Measurements from ENCODE around the gene MCM5. TPM values are rescaled to one million over a fixed set of nuclear protein-coding genes. Genes with fewer than 3 reads are reported as not detected.
"Not testable (repeated sequence)": the region's sequence is repeated elsewhere in the genome, so short reads cannot be mapped to it uniquely, and the experiment has no call there.

Gene MCM5
- total RNA-seq, 1 donor: 31.5 TPM

DNA sequence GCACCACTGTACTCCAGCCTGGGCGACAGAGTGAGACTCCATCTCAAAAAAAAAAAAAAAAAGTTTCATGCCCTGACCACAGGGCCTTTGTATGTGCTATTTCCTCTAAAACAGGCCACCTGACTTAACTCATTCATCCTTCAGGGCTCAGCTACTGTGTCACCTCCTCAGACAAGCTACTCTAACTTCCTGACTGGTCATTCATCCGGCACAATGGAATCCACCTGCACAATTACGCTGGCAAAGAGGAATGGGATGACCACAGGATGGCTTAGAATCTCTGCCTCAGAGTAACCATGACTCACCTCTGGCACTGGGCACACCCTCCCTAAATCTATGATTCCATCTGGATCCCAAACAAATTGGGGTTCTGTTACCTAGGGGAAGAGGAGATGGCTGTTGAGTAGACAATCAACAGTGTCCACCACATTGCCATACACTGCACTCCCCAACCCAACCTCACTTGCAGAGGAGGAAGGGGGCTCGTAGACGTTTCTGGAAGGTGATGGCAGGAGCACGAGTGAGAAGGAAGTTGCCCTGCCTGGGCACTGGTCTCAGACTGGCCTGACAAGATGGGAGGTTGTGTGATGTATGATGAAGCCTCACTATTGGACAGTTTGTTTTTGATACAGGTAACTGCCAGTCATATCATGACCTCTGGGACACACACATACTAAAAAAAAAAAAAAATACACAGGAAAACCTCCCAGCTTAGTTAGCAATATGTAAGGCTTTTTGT is 41.9 kb upstream of the MCM5 start:
- TF ChIP-seq, protein P1, sequence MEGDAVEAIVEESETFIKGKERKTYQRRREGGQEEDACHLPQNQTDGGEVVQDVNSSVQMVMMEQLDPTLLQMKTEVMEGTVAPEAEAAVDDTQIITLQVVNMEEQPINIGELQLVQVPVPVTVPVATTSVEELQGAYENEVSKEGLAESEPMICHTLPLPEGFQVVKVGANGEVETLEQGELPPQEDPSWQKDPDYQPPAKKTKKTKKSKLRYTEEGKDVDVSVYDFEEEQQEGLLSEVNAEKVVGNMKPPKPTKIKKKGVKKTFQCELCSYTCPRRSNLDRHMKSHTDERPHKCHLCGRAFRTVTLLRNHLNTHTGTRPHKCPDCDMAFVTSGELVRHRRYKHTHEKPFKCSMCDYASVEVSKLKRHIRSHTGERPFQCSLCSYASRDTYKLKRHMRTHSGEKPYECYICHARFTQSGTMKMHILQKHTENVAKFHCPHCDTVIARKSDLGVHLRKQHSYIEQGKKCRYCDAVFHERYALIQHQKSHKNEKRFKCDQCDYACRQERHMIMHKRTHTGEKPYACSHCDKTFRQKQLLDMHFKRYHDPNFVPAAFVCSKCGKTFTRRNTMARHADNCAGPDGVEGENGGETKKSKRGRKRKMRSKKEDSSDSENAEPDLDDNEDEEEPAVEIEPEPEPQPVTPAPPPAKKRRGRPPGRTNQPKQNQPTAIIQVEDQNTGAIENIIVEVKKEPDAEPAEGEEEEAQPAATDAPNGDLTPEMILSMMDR (IDR thresholded peaks at IDR 0.05; ENCODE audit: insufficient read depth, low read depth, low read length): no peak
- no peak for DNase-seq (ENCODE audit: low read depth)

DNA sequence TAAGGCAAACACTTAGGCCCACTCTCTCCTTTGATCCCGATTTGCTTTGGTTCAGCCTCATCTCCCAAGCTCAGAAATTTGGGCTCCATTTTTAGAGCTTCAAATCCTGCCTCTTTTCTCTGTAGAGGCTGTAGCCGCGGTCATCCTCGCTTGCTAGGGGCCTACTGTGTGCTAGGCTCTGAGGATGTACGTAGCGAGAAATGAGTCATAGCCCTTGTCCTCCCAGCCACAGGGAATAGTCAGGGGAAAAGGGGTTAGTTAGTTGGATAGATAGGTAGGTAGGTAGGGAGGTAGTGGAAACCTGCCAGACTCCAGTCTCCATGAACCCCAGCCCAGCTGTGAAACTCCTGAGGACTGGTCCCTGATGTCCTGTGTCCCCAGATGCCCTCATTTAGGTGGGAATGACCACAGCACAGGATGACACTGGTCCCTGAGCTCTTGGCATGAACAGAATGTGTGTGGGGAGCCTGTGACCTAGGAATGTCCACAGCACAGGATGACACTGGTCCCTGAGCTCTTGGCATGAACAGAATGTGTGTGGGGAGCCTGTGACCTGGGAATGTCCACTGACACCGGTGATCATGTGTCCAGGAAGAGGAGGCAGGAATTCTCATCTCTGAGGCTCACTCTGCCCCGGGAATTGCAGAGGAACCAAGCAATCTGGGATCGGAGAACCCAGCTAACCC is 40.4 kb upstream of the MCM5 start:
- no peak overlapping the region for H3K4me3 ChIP-seq (ENCODE audit: low read depth, low read length)
- DNase-seq (ENCODE audit: low read depth): no peak
- TF ChIP-seq, protein P1 (IDR thresholded peaks at IDR 0.05; ENCODE audit: insufficient read depth, low read depth, low read length): no peak

More for the DNA sequence above, 41.9 kb upstream of the MCM5 start:
- H3K4me3 ChIP-seq (ENCODE audit: low read depth, low read length): no peak overlapping the region

DNA sequence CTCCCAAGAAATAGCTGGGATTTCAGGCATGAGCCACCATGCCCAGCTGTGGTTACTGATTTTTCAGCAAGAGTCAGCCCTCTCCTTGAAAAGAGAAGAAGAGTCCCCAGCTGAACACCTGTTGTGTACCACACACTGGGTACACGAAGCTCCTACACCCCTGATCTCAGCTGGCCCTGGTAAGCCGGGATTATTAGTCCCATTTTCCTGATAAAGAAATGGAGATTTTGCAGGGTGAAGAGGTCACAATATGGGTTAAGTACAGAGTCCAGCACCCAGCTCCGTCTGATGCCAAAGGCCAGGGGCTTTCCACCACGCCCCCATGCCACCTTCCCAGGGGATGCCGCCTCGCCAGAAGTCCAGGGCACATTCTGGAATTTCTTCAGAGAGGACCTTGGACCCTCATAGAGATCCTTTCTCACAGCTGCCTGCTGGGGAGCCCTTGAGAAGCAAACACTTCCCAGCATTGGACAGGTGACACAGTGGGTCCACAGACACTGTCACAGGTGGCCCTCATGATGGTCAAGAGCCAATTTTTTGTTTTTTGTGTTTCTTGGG is 38.9 kb upstream of the MCM5 start:
- TF ChIP-seq, protein P1 (IDR thresholded peaks at IDR 0.05; ENCODE audit: insufficient read depth, low read depth, low read length): no peak
- DNase-seq (ENCODE audit: low read depth): no peak
- no peak overlapping the region for H3K4me3 ChIP-seq (ENCODE audit: low read depth, low read length)

GRCh38 chr22:35363566-35364086 is 36.3 kb upstream of the MCM5 start:
- TF ChIP-seq, protein P1 (IDR thresholded peaks at IDR 0.05; ENCODE audit: insufficient read depth, low read depth, low read length): no peak
- DNase-seq (ENCODE audit: low read depth): no peak
- no peak overlapping the region for H3K4me3 ChIP-seq (ENCODE audit: low read depth, low read length)

DNA sequence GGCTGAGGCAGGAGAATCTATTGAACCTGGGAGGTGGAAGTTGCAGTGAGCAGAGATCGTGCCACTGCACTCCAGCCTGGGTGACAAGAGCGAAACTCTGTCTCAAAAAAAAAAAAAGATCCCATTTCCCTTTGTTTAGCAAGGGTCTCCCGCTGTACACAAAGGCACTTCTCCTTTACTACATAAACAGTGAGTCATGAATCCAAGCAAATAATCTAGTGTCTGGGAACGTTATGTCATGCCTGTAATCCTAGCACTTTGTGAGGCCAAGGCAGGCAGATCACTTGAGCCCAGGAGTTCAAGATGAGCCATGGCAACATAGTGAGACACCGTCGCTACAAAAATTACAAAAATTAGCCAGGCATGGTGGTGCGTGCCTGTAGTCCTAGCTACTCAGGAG is 35.7 kb upstream of the MCM5 start:
- peak; percentile 78 for DNase-seq (ENCODE audit: low read depth)
- H3K4me3 ChIP-seq (ENCODE audit: low read depth, low read length): not testable (repeated sequence)

DNA sequence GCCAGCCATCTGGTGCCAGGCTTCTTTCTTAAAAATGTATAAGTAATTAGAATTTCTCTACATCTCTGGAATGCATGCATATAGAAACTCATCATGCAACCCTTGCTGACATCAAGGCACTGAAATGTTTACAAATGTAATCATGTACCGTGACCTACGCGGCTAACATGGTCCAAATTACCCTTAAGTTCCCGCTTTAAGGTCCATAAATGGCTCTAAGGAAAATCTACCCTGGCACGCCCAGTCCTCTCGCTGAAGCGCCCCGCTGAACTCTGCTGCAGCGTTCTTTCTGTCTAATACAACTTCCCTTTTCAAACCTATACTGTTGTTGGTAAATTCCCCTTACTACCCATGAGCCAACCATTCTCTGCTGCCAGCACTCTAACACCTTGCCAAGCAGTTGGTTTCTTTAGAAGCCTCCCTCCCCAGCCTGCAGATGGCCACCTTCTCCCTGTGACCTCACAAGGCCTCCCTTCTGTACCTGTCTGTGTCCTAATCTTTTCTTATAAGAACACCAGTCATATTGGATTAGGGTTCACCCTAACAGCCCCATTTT is 32.5 kb upstream of the MCM5 start:
- no peak overlapping the region for H3K4me3 ChIP-seq (ENCODE audit: low read depth, low read length)
- TF ChIP-seq, protein P1 (IDR thresholded peaks at IDR 0.05; ENCODE audit: insufficient read depth, low read depth, low read length): no peak
- DNase-seq (ENCODE audit: low read depth): no peak

- TF ChIP-seq, protein P1 (IDR thresholded peaks at IDR 0.05; ENCODE audit: insufficient read depth, low read depth, low read length): no peak
- DNase-seq (ENCODE audit: low read depth): no peak
- no peak overlapping the region for H3K4me3 ChIP-seq (ENCODE audit: low read depth, low read length)
These were observed 31.6 kb upstream of the MCM5 start for GRCh38 chr22:35368386-35368785.

Data from fibroblast of villous mesenchyme (primary cell).